HG02870 (cell line): ENCODE results near the gene PRDM13.
"Not testable (repeated sequence)": the region's sequence is repeated elsewhere in the genome, so short reads cannot be mapped to it uniquely, and the experiment has no call there.

ENCODE experiments used
- ATAC-seq: cut with Tn5 transposase; IDR thresholded peaks from one replicate; pipeline ENCODE4 v1.9.1; 2021; ENCODE audit warnings: mild to moderate bottlenecking, moderate library complexity; ENCODE audit not compliant: unreplicated experiment

Gene PRDM13

DNA sequence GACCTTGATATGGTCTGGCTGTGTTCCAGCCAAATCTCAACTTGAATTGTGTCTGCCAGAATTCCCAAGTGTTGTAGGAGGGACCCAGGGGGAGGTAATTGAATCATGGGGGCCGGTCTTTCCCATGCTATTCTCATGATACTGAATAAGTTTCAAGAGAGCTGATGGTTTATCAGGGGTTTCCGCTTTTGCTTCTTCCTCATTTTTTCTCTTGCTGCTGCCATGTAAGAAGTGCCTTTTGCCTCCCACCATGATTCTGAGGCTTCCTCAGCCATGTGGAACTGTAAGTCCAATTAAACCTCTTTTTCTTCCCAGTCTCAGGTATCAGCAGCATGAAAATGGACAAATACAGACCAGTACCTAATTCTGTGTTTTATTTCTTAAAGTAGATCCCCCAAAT is 15.4 kb downstream of the PRDM13 start:
- ATAC-seq = not testable (repeated sequence)

DNA sequence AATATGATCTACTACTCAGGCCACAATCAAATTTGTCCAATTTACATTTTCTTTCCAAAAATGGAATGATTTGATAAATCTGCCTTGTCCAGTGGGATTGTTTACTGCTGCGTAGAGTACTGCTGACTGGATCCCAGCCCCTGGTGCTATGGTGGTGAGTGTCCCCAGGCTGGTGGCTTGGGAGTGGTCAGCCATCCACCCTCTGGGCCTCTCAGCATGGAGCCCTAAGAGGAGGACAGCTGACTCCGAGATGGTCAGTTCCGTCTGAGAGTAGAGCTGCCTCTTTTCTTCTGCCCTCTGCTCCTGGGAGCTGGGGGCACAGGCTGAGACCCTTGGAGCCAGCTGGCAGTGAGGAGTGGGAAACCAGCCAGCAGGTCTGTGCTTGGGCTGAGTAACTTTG is 22.7 kb downstream of the PRDM13 start:
- ATAC-seq = no peak

DNA sequence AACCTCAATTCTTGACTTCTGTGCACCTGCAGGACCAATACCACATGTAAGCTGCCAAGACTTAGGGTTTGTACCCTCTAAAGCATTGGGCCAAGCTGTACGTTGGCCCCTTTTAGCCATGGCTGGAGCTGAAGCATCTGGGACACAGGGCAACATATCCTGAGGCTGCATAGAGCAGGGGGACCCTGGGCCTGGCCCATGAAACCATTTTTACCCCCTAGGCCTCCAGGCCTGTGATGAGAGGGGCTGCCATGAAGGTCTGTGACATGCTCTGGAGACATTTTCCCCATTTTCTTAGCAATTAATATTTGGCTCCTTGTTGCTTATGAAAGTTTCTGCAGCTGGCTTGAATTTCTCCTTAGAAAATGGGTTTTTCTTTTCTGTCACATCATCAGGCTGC is 31.0 kb downstream of the PRDM13 start:
- ATAC-seq = no peak

DNA sequence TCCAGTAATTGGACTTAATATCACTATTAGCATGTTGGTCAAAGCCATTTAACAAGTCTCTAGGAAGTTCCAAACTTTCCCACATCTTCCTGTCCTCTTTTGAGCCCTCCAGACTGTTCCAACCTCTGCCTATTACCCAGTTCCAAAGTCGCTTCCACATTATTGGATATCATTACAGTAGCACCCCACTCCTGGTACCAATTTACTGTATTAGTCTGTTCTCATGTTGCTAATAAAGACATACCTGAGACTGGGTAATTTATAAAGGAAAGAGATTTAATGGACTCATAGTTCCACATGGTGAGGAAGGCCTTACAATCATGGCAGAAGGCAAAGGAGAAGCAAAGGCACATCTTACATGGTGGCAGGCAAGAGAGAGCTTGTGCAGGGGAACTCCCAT is 31.7 kb downstream of the PRDM13 start:
- not testable (repeated sequence) for ATAC-seq

DNA sequence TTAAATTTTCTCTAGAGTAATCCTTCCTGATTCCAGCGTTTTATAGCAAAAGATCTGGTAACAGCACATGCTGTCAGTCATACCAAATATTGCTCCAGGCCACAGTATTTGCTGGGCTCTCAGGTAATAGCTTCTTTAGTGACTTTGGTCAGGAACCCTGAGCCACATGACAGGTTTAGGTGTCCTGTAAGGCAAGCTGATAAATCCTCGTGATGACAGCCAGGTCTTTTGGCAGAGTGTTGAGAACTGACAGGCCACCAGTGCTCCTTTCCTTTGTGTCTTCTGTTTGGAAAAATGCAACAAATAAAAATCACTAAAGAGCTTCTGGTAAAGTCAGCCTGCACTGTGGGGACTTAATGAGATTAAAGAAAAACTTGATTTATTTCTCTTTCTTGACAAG is 34.6 kb downstream of the PRDM13 start:
- no peak for ATAC-seq

DNA sequence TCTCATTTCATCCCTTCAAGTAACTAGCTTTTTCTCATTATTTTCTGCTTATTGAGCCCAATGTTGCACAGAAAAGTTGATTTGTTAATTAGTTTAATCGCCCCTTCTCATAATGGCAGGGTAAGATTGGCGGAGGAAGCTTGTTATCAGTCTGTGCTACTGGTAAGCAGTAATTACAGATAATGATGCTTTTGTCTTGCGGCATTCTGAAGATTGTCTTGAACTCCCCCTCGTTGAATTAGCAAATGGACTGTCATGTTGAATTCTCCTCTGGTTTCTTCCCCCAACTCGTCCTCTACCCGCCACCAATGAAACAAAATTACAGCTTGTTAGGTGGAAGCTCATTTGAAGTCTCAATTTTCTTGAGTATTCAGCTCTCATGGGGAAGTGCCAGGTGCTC is 39.4 kb downstream of the PRDM13 start:
- no peak for ATAC-seq

DNA sequence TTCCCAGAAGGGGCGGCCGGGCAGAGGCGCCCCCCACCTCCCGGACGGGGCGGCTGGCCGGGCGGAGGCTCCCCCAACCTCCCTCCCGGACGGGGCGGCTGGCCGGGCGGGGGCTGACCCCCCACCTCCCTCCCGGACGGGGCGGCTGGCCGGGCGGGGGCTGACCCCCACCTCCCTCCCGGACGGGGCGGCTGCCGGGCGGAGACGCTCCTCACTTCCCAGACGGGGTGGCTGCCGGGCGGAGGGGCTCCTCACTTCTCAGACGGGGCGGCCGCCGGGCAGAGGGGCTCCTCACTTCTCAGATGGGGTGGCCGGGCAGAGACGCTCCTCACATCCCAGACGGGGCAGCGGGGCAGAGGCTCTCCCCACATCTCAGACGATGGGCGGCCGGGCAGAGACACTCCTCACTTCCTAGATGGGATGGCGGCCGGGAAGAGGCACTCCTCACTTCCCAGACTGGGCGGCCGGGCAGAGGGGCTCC is 43.5 kb downstream of the PRDM13 start:
- not testable (repeated sequence) for ATAC-seq

DNA sequence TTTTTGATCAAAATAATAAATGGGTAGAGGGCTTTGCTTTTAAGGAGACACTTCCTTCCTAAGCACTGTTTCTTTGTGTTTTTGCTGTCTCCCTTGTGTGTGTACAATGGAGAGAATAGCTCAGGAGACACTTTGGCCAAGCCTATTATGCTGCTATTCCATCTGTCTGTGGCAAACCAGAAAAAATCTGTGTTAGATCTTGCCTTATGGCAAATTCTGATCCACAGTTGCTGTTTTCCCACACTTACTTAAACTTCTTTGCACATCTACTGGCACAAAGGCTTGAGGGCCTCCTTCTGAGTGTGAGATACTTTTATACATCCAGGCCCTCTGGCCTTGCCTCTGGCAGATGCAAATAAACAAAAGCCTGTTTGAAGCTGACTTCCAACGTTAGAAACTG is 53.6 kb downstream of the PRDM13 start:
- no peak for ATAC-seq

DNA sequence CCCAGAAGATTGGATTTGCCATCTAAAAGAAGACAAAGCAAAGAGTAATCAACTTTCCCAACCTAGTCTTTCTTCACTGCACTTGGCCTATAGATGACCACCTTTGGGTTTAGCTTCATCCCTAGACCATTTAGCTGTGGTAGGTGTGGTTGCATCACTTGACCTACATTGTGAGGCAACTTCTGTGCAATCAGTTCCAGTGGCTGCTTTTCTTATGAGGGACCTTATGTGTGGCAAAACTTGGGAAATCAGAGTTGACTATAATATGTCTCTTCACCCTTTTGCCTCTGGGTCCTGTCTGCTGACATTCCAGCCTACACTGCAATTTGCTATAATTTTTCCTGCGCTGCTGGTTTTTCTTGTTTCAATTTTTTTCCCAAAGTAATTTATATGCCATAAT is 55.2 kb downstream of the PRDM13 start:
- no peak for ATAC-seq

DNA sequence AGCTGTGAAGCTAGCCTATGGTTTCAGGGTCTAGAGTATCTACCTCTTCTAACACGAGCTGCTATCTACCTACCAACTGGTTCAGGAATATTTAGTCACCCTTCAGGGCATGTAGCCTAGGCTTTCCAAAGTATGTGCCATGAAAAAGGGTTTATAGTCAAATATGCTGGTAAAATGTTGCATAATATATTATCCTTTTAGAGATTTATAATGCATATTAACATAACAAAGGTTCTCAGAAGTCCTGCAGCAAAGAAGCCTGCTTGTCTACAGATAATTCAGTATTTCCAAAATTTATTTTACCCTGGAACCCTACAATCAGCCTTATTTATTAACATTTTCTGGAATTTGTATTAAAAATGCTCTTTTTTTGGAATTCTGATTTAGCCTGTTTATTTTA is 56.0 kb downstream of the PRDM13 start:
- ATAC-seq = no peak
